Spleen (tissue), 11 donors: Measurements from ENCODE around the gene RSPO3. TPM values are rescaled to one million over a fixed set of nuclear protein-coding genes. Genes with fewer than 3 reads are reported as not detected.

ENCODE experiments used
- DNase-seq: peaks from one replicate; pipeline ENCODE4 v3.0.0-alpha.2; 2020
- H3K27ac ChIP-seq, 8 donors: fragments of 200-600 bp; sonication (generic) in 7 of 8; 1 replicate in 4 of 8; 2 replicates in 4 of 8; pipeline versions ENCODE4 v1.5.0 to v1.8.0; 2016 to 2021; ENCODE audit warnings: inconsistent platforms in 4 of 8, mild to moderate bottlenecking in 4 of 8, moderate library complexity in 1 of 8
- H3K27me3 ChIP-seq, 7 donors: fragments of 200-600 bp; sonication (generic) in 6 of 7; replicated peaks in 1 of 7; 1 replicate in 4 of 7; 2 replicates in 3 of 7; pipeline versions ENCODE4 v1.5.0 to v1.8.0; 2016 to 2021; ENCODE audit warnings: inconsistent platforms in 3 of 7, mild to moderate bottlenecking in 1 of 7
- H3K36me3 ChIP-seq, 6 donors: fragments of 200-600 bp; sonication (generic) in 5 of 6; 1 replicate in 4 of 6; 2 replicates in 2 of 6; pipeline versions ENCODE4 v1.5.0 to v1.8.0; 2016 to 2021; ENCODE audit warnings: inconsistent platforms in 2 of 6
- H3K4me1 ChIP-seq, 6 donors: fragments of 200-600 bp; sonication (generic) in 5 of 6; 1 replicate in 3 of 6; 2 replicates in 3 of 6; pipeline versions ENCODE4 v1.5.0 to v1.8.0; 2016 to 2021; ENCODE audit warnings: inconsistent platforms in 3 of 6
- H3K4me3 ChIP-seq, 8 donors: fragments of 200-600 bp; sonication (generic) in 7 of 8; 1 replicate in 4 of 8; 2 replicates in 4 of 8; pipeline versions ENCODE4 v1.5.0 to v1.8.0; 2016 to 2021; ENCODE audit warnings: inconsistent platforms in 4 of 8, mild to moderate bottlenecking in 4 of 8, moderate library complexity in 2 of 8
- H3K9me3 ChIP-seq, 8 donors: fragments of 200-600 bp; sonication (generic) in 7 of 8; 1 replicate in 4 of 8; 2 replicates in 4 of 8; pipeline versions ENCODE4 v1.5.0 to v1.8.0; 2016 to 2021; ENCODE audit warnings: inconsistent platforms in 4 of 8
- POLR2A ChIP-seq, 3 donors: fragments of 450-650 bp; IDR thresholded peaks; one replicate each; pipeline ENCODE4 v1.5.1; 2017; ENCODE audit warnings: antibody characterized with exemption in 3 of 3, mild to moderate bottlenecking in 1 of 3
- POLR2AphosphoS5 ChIP-seq, 3 donors: sonication (generic); formaldehyde crosslinking; IDR thresholded peaks; one replicate each; pipeline ENCODE4 v1.5.1; 2017; ENCODE audit warnings: antibody characterized with exemption in 3 of 3
- WGBS, 5 donors: extraction: QIAGEN DNeasy Blood & Tissue Kit in 3 of 5; methylation state at CpG; one replicate each; pipeline versions ENCODE4 v1.1.5 to v1.1.7; 2013 to 2018; 5-methylcytosine and 5-hydroxymethylcytosine counted together
- intact Hi-C: fragments of 100-400 bp; cut with DNase I; formaldehyde crosslinking; loops from one replicate; pipeline ENCODE4 v1.15.0; 2023; ENCODE audit warnings: low total_unique reads
- polyA plus RNA-seq, 3 donors: library from polyadenylated mRNA; stranded (reverse); fragments of 200-250 nt; gene quantifications; one replicate each; pipeline ENCODE4 v1.2.1, GENCODE V29; 2013
- total RNA-seq, 7 donors: library from RNA; depleted of rRNA in 3 of 7; stranded (reverse); fragments of >200 nt in 3 of 7; fragmentation: NEBNext Ultra II Directional in 4 of 7; extraction: Animal tissue kit (Norgen Biotek cat#: 25700) in 4 of 7; gene quantifications; one replicate each; pipeline versions ENCODE4 v1.1.0 to v1.2.1, GENCODE V29; 2016 to 2021
- TF ChIP-seq, protein P1 (sequence below), 11 experiments: fragments of 200-600 bp in 7 of 11; fragments of 450-650 bp in 4 of 11; sonication (generic) in 4 of 11; IDR thresholded peaks in 8 of 11; conservative IDR thresholded peaks in 3 of 11; 1 replicate in 7 of 11; 2 replicates in 4 of 11; pipeline versions ENCODE4 v1.4.0 to v1.8.0; 2016 to 2021; ENCODE audit warnings: antibody characterized with exemption in 11 of 11, inconsistent platforms in 4 of 11, mild to moderate bottlenecking in 1 of 11
- donor health status: healthy with polysubstance abuse.
- donor health status: DM: no; HTN: no; CAD: no; lungs with moderate emphysema.
- donor health status: DM: no; HTN: no; CAD: no.
- donor health status: Bipolar disorder and iron deficiency.
- donor health status: healthy.
- donor health status: DM: no; HTN: no; CAD: no.
- donor health status: DM: yes; HTN: yes; CAD: no.

RSPO3 gene
- total and polyA plus RNA-seq, 10 donors: 0.65 to 8.2 (median 1.5) TPM; not detected in 1

DNA sequence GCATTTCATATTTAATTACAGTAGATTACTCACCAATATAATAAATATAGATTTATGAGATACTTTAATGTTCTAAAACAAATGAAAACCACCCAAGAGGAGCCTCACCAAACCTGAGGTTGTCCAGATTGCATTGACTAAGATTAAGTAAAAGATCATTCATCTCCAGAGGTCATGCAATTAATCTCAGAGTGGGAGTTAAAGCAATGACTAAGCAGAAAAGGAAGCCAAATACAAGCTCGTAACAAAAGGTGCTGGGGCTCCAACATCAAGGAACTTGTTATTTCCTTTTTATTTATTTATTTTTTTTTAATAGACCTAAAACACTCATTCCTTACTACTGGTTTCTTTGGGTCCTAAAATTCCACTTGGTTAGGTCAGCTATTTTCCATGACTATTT is 57.7 kb downstream of the RSPO3 start:
- no peaks in the 10 kb centered on the region for H3K4me1 ChIP-seq
- intact Hi-C loops: no loop called here
- no peak overlapping the region for H3K4me3 ChIP-seq
- no peak overlapping the region for H3K27ac ChIP-seq
- no peak for DNase-seq
- no peaks in the 10 kb centered on the region for H3K9me3 ChIP-seq
- H3K27me3 ChIP-seq: peaks cover 0 to 5% (median 0%) of the 10 kb centered on the region in 7 donors
- TF ChIP-seq, protein P1, sequence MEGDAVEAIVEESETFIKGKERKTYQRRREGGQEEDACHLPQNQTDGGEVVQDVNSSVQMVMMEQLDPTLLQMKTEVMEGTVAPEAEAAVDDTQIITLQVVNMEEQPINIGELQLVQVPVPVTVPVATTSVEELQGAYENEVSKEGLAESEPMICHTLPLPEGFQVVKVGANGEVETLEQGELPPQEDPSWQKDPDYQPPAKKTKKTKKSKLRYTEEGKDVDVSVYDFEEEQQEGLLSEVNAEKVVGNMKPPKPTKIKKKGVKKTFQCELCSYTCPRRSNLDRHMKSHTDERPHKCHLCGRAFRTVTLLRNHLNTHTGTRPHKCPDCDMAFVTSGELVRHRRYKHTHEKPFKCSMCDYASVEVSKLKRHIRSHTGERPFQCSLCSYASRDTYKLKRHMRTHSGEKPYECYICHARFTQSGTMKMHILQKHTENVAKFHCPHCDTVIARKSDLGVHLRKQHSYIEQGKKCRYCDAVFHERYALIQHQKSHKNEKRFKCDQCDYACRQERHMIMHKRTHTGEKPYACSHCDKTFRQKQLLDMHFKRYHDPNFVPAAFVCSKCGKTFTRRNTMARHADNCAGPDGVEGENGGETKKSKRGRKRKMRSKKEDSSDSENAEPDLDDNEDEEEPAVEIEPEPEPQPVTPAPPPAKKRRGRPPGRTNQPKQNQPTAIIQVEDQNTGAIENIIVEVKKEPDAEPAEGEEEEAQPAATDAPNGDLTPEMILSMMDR (IDR thresholded peaks at IDR 0.05 in 8 of 11, conservative IDR thresholded peaks at IDR 0.05 in 3 of 11): no peak
- TF ChIP-seq POLR2A (IDR thresholded peaks at IDR 0.05): no peak
- no peak for TF ChIP-seq POLR2AphosphoS5 (IDR thresholded peaks at IDR 0.05)
- no peaks in the 10 kb centered on the region for H3K36me3 ChIP-seq
- 11 to 27% (median 16%) methylated on average over 1 of the region's 1 CpG for WGBS, 5 donors

DNA sequence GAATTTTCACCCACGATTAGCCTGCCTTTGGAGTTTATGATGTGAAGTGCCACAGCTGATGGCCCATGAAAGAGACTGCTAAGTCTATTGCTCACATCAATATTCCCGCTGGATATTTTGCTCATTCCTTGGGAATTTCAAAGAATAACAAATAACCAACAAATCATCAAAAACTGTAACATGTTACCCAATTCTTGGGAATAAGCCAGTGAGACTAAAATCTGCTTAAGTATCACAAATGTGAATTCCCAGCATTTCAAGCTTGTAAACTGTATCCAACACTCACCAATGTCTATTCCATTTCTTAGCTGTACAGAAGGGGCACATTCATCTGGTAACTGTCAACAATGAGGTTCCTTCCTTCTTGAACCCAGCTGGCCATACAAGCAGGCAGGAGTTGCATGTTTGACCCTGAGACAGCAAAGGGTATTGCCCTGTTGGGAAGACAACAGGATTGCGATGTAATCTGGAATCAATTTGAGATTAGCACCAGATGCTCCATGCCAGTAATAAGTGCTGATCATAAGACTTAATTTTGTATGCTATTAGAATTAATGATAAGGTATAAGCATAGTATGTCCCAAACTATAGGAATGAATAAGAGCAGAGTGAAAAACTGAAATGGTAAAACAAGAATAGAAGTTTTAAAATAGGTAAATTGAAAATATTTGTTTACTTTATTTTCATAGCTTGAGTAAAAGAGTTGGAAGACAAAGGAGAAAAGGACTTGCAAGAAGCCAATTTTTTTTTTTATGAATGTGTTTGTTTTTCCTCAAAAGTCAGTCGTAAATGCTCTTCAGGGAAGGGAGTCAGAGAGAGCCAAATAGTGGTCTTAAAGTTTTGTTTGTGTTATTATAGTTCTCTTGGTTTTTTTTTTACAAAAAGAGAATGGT is 58.8 kb downstream of the RSPO3 start:
- 68 to 85% (median 80%) methylated on average over 4 of the region's 4 CpGs for WGBS, 5 donors
- Histone ChIP-seq H3K4me3 (no peak overlapping the region), H3K36me3 (no peaks in the 10 kb centered on the region), H3K4me1 (no peaks in the 10 kb centered on the region), H3K27ac (no peak overlapping the region), H3K27me3 (peaks cover 0 to 5% (median 0%) of the 10 kb centered on the region in 7 donors), H3K9me3 (no peaks in the 10 kb centered on the region)
- intact Hi-C loops: no loop called here
- no peak for DNase-seq
- TF ChIP-seq, protein P1 (IDR thresholded peaks at IDR 0.05 in 8 of 11, conservative IDR thresholded peaks at IDR 0.05 in 3 of 11): no peak
- no peak for TF ChIP-seq POLR2AphosphoS5 (IDR thresholded peaks at IDR 0.05)
- TF ChIP-seq POLR2A (IDR thresholded peaks at IDR 0.05): no peak

DNA sequence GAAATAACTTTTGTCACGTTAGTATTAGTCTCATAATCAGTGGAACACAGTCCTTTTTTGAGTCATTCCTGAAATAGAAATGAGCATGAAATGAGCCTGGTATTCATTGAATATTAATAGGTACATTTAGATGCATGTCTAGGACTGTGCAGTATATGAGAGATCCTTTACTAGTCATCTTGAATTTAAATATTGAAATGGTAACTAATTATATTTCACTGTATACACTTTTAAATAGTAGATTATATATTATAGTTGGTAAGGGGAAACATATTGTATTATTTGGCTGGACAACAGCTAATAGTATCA is 59.4 kb downstream of the RSPO3 start:
- TF ChIP-seq POLR2AphosphoS5 (IDR thresholded peaks at IDR 0.05) (no peak), POLR2A (IDR thresholded peaks at IDR 0.05) (no peak)
- TF ChIP-seq, protein P1 (IDR thresholded peaks at IDR 0.05 in 8 of 11, conservative IDR thresholded peaks at IDR 0.05 in 3 of 11): no peak
- Histone ChIP-seq H3K9me3 (no peaks in the 10 kb centered on the region), H3K4me3 (no peak overlapping the region), H3K36me3 (no peaks in the 10 kb centered on the region), H3K4me1 (no peaks in the 10 kb centered on the region), H3K27ac (no peak overlapping the region), H3K27me3 (peaks cover 0 to 5% (median 0%) of the 10 kb centered on the region in 7 donors)
- intact Hi-C loops: no loop called here
- 47 to 68% (median 53%) methylated on average over 1 of the region's 1 CpG for WGBS, 5 donors
- no peak for DNase-seq

DNA sequence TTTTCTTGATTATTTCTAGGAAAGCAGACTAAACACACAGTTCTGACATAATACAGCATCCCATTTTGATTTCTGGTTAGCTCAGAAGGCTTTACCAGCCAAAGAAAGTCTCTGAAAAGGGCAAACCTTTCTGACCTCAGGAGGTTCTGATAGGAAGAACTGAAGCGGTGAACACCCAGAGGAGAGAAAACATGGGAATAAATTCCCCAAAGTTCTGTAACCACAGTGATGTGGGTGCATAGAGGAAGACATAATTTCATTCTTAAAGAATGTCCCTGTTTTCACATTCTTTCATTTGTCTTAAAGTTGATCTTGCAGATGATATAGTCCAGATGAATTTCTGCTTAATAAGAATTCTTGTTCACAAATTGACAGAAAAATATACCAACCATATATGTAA is 60.3 kb downstream of the RSPO3 start:
- intact Hi-C loops: no loop called here

More for the DNA sequence above, 60.3 kb downstream of the RSPO3 start:
- H3K9me3 ChIP-seq: no peaks in the 10 kb centered on the region
- TF ChIP-seq POLR2A (IDR thresholded peaks at IDR 0.05) (no peak), POLR2AphosphoS5 (IDR thresholded peaks at IDR 0.05) (no peak)
- TF ChIP-seq, protein P1 (IDR thresholded peaks at IDR 0.05 in 8 of 11, conservative IDR thresholded peaks at IDR 0.05 in 3 of 11): no peak
- H3K27ac ChIP-seq: no peak overlapping the region
- H3K4me3 ChIP-seq: no peak overlapping the region
- peaks cover 0 to under 1% (median 0%) of the 10 kb centered on the region in 7 donors for H3K27me3 ChIP-seq
- DNase-seq: no peak
- H3K4me1 ChIP-seq: no peaks in the 10 kb centered on the region
- no peaks in the 10 kb centered on the region for H3K36me3 ChIP-seq
- 83 to 96% (median 92%) methylated on average over 1 of the region's 1 CpG for WGBS, 5 donors
